GM18909 (cell line): ENCODE measurements around the gene DDAH1.
"Not testable (repeated sequence)": the region's sequence is repeated elsewhere in the genome, so short reads cannot be mapped to it uniquely, and the experiment has no call there.

Source experiments
- ATAC-seq: cut with Tn5 transposase; IDR thresholded peaks from one replicate; pipeline ENCODE4 v1.9.1; 2021; ENCODE audit warnings: mild to moderate bottlenecking; ENCODE audit not compliant: unreplicated experiment, poor library complexity

DDAH1 gene

GRCh38 chr1:85473390-85473789, 8.4 kb upstream of the DDAH1 start:
- ATAC-seq = no peak

GRCh38 chr1:85471558-85471957, 6.6 kb upstream of the DDAH1 start:
- ATAC-seq = no peak

- not testable (repeated sequence) for ATAC-seq
These were observed 5.2 kb upstream of the DDAH1 start for GRCh38 chr1:85470130-85470529.

- no peak for ATAC-seq
These were observed 3.1 kb upstream of the DDAH1 start for GRCh38 chr1:85467929-85468540.

GRCh38 chr1:85467036-85467435, 2.1 kb upstream of the DDAH1 start:
- ATAC-seq = no peak

- ATAC-seq = no peak
These were observed 801 bp upstream of the DDAH1 start for GRCh38 chr1:85465786-85466134.

- ATAC-seq = peak; percentile 61
These were observed 361 bp downstream of the DDAH1 start for GRCh38 chr1:85464497-85465098.

GRCh38 chr1:85463731-85464496, 1.0 kb downstream of the DDAH1 start:
- ATAC-seq = peak; percentile 6

GRCh38 chr1:85462931-85463649, 1.9 kb downstream of the DDAH1 start:
- no peak for ATAC-seq

GRCh38 chr1:85461216-85461918, 3.6 kb downstream of the DDAH1 start:
- ATAC-seq = no peak

- ATAC-seq = no peak
These were observed 4.3 kb downstream of the DDAH1 start for GRCh38 chr1:85460555-85461088.

- ATAC-seq = no peak
These were observed 5.7 kb downstream of the DDAH1 start for GRCh38 chr1:85459290-85459689.

- ATAC-seq = no peak
These were observed 10.7 kb downstream of the DDAH1 start for GRCh38 chr1:85454214-85454613.

- ATAC-seq = no peak
These were observed 11.2 kb downstream of the DDAH1 start for GRCh38 chr1:85453640-85454194.

- no peak for ATAC-seq
These were observed 12.0 kb downstream of the DDAH1 start for GRCh38 chr1:85452948-85453347.

- ATAC-seq = no peak
These were observed 13.6 kb downstream of the DDAH1 start for GRCh38 chr1:85451236-85451830.

GRCh38 chr1:85450832-85451231, 14.1 kb downstream of the DDAH1 start:
- no peak for ATAC-seq

GRCh38 chr1:85449356-85449755, 15.6 kb downstream of the DDAH1 start:
- no peak for ATAC-seq

GRCh38 chr1:85448358-85448757, 16.6 kb downstream of the DDAH1 start:
- no peak for ATAC-seq
